Activated CD8-positive, alpha-beta memory T cell treated with anti-CD3 and anti-CD28 coated beads for 4 hours (primary cell): Measurements from ENCODE around the gene ACSF3.
"Not testable (repeated sequence)": the region's sequence is repeated elsewhere in the genome, so short reads cannot be mapped to it uniquely, and the experiment has no call there.

Source experiments
- DNase-seq, 2 donors: peaks; one replicate each; pipeline ENCODE4 v3.0.0-alpha.2; 2020; ENCODE audit warnings: low read depth in 2 of 2

ACSF3 gene

GRCh38 chr16:89055894-89056555 lies 37.6 kb upstream of the ACSF3 start:
- no peak for DNase-seq

- DNase-seq = no peak
These were observed 37.1 kb upstream of the ACSF3 start for GRCh38 chr16:89056592-89056991.

- DNase-seq = no peak
These were observed 35.9 kb upstream of the ACSF3 start for GRCh38 chr16:89057738-89058137.

- no peak for DNase-seq
These were observed 34.8 kb upstream of the ACSF3 start for GRCh38 chr16:89058812-89059211.

- DNase-seq = no peak
These were observed 33.4 kb upstream of the ACSF3 start for GRCh38 chr16:89060207-89060794.

GRCh38 chr16:89061086-89061485 lies 32.6 kb upstream of the ACSF3 start:
- no peak for DNase-seq

- DNase-seq = no peak
These were observed 31.9 kb upstream of the ACSF3 start for GRCh38 chr16:89061590-89062380.

- DNase-seq = no peak
These were observed 31.0 kb upstream of the ACSF3 start for GRCh38 chr16:89062389-89063345.

GRCh38 chr16:89063768-89064320 lies 29.8 kb upstream of the ACSF3 start:
- no peak for DNase-seq

GRCh38 chr16:89064606-89065457 lies 28.8 kb upstream of the ACSF3 start:
- DNase-seq = no peak

- DNase-seq = no peak
These were observed 28.2 kb upstream of the ACSF3 start for GRCh38 chr16:89065458-89065822.

GRCh38 chr16:89066721-89067120 lies 26.9 kb upstream of the ACSF3 start:
- no peak for DNase-seq

GRCh38 chr16:89067677-89068443 lies 25.8 kb upstream of the ACSF3 start:
- no peak for DNase-seq

GRCh38 chr16:89068814-89069616 lies 24.6 kb upstream of the ACSF3 start:
- DNase-seq = not testable (repeated sequence)

- DNase-seq = no peak
These were observed 23.7 kb upstream of the ACSF3 start for GRCh38 chr16:89069920-89070319.

GRCh38 chr16:89070590-89070989 lies 23.1 kb upstream of the ACSF3 start:
- DNase-seq = no peak

GRCh38 chr16:89071686-89072547 lies 21.7 kb upstream of the ACSF3 start:
- DNase-seq = no peak

GRCh38 chr16:89072548-89073130 lies 21.0 kb upstream of the ACSF3 start:
- no peak for DNase-seq
